ENCODE measurements around the gene MYBL2. TPM values are rescaled to one million over a fixed set of nuclear protein-coding genes. Genes with fewer than 3 reads are reported as not detected.

Gene MYBL2
- polyA plus RNA-seq, 1 of the 3 experiments (the other 2 are of a cell fraction) = 9.7 TPM

DNA sequence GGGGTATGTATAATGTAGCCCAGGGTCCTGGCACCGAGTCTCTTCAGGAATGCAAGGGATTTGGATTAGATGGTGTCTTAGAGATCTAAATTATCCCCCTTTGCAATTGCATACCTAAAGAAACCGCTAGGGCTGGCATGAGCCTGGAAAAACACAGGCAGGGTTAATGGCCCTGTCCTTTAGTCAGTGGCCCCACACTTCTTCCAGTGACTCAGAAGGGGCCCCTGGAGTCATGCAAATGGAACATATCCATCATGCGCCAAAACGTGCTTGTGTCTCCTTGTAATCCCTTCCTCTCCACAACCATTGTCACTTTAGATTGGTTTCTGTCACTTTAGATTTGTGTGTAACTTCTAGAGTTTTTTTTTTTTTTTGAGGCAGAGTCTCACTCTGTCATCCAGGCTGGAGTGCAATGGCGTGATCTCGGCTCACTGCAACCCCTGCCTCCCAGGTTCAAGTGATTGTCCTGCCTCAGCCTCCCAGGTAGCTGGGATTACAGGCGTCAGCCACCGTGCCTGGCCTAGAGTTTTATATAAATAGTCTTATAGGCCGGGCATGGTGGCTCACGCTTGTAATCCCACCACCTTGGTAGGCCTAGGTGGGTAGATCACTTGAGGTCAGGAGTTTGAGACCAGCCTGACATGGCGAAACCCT, 8.7 kb upstream of the MYBL2 start:
- no peak for TF ChIP-seq GATA2 (CRISPR knock-in tag; IDR thresholded peaks at IDR 0.05)
- TF ChIP-seq, protein P1, sequence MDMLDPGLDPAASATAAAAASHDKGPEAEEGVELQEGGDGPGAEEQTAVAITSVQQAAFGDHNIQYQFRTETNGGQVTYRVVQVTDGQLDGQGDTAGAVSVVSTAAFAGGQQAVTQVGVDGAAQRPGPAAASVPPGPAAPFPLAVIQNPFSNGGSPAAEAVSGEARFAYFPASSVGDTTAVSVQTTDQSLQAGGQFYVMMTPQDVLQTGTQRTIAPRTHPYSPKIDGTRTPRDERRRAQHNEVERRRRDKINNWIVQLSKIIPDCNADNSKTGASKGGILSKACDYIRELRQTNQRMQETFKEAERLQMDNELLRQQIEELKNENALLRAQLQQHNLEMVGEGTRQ (IDR thresholded peaks at IDR 0.05; ENCODE audit: borderline replicate concordance, low read depth, low read length) = no peak
- no peak for TF ChIP-seq ELF1 (IDR thresholded peaks at IDR 0.05)
- TF ChIP-seq USF1 (IDR thresholded peaks at IDR 0.05; ENCODE audit: borderline replicate concordance, low read depth) = no peak
- no peak for TF ChIP-seq CHD2 (IDR thresholded peaks at IDR 0.05; ENCODE audit: low read length, partially characterized antibody)
- peaks cover 3% of the 10 kb centered on the region for H3F3A ChIP-seq (replicated peaks; ENCODE audit: insufficient read depth)
- ChIA-PET POLR2A (no interaction called here), CTCF (interaction anchor here (1.7 kb wide), 1 partner anchor 12 kb away, joined by 5 read pairs; no protein-coding TSS in a partner anchor)
- H3K9me3 ChIP-seq = no peaks in the 10 kb centered on the region
- no peak for DNase-seq
- WGBS (ENCODE audit: low lambda C conversion rate) = 78% methylated on average over 11 of the region's 11 CpGs
- peak overlapping the region; percentile 91 for H3K4me2 ChIP-seq
- no peaks in the 10 kb centered on the region for H3K27me3 ChIP-seq (ENCODE audit: insufficient read depth)
- peak overlapping the region; percentile 76 for H3K9ac ChIP-seq
- no peaks in the 10 kb centered on the region for H3K36me3 ChIP-seq (replicated peaks in 1 of 2; ENCODE audit: control insufficient read depth in 1 of 2, insufficient read depth in 2 of 2, low read length in 1 of 2)
- no peaks in the 10 kb centered on the region for H4K20me1 ChIP-seq (ENCODE audit: insufficient read depth)
- H3K9me2 ChIP-seq = no peaks in the 10 kb centered on the region
- H2AFZ ChIP-seq (ENCODE audit: low read depth) = peak overlapping the region; percentile 99
- no peaks in the 10 kb centered on the region for H3K79me2 ChIP-seq (ENCODE audit: insufficient read depth)
- H3K4me1 ChIP-seq (ENCODE audit: control insufficient read depth in 1 of 2, insufficient read depth in 2 of 2, low read depth in 1 of 2, low read length in 1 of 2) = peaks cover 0 to 10% of the 10 kb centered on the region in 2 experiments; a peak in 1 of 4 replicates
- H3K4me3 ChIP-seq (ENCODE audit: low read depth in 2 of 2, low read length in 1 of 2) = peak overlapping the region; percentile 73 to 84
- H3K27ac ChIP-seq (ENCODE audit: low read depth in 2 of 2, low read length in 1 of 2) = peak overlapping the region in 1 of 2 experiments; percentile 54; a peak in 2 of 4 replicates

- H3K27ac ChIP-seq (ENCODE audit: low read depth in 2 of 2, low read length in 1 of 2) = no peak overlapping the region
- no peak for DNase-seq
- H3K4me1 ChIP-seq (ENCODE audit: control insufficient read depth in 1 of 2, insufficient read depth in 2 of 2, low read depth in 1 of 2, low read length in 1 of 2) = peaks cover 0 to 12% of the 10 kb centered on the region in 2 experiments; a peak in 1 of 4 replicates
- ChIA-PET POLR2A (no interaction called here), CTCF (interaction anchor here (0.6 to 1.7 kb wide), 2 partner anchors 11 to 19 kb away, joined by 3 to 5 read pairs; no protein-coding TSS in a partner anchor)
- H3K27me3 ChIP-seq (ENCODE audit: insufficient read depth) = no peaks in the 10 kb centered on the region
- H3K4me3 ChIP-seq (ENCODE audit: low read depth in 2 of 2, low read length in 1 of 2) = no peak overlapping the region
- whole genome bisulfite sequencing (ENCODE audit: low lambda C conversion rate) = 79% methylated on average over 6 of the region's 6 CpGs
- no peaks in the 10 kb centered on the region for H4K20me1 ChIP-seq (ENCODE audit: insufficient read depth)
- no peak overlapping the region for H3K4me2 ChIP-seq
- H3K9me2 ChIP-seq = no peaks in the 10 kb centered on the region
- H3F3A ChIP-seq (replicated peaks; ENCODE audit: insufficient read depth) = peaks cover 3% of the 10 kb centered on the region
- no peaks in the 10 kb centered on the region for H3K79me2 ChIP-seq (ENCODE audit: insufficient read depth)
- H2AFZ ChIP-seq (ENCODE audit: low read depth) = no peak overlapping the region
- no peaks in the 10 kb centered on the region for H3K9me3 ChIP-seq
- H3K9ac ChIP-seq = no peak overlapping the region
- no peak for TF ChIP-seq GATA2 (CRISPR knock-in tag; IDR thresholded peaks at IDR 0.05)
- TF ChIP-seq, protein P2, sequence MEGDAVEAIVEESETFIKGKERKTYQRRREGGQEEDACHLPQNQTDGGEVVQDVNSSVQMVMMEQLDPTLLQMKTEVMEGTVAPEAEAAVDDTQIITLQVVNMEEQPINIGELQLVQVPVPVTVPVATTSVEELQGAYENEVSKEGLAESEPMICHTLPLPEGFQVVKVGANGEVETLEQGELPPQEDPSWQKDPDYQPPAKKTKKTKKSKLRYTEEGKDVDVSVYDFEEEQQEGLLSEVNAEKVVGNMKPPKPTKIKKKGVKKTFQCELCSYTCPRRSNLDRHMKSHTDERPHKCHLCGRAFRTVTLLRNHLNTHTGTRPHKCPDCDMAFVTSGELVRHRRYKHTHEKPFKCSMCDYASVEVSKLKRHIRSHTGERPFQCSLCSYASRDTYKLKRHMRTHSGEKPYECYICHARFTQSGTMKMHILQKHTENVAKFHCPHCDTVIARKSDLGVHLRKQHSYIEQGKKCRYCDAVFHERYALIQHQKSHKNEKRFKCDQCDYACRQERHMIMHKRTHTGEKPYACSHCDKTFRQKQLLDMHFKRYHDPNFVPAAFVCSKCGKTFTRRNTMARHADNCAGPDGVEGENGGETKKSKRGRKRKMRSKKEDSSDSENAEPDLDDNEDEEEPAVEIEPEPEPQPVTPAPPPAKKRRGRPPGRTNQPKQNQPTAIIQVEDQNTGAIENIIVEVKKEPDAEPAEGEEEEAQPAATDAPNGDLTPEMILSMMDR (IDR thresholded peaks at IDR 0.05) = peak; percentile 30; the same call in 1 of the 2 replicates
- H3K36me3 ChIP-seq (replicated peaks in 1 of 2; ENCODE audit: control insufficient read depth in 1 of 2, insufficient read depth in 2 of 2, low read length in 1 of 2) = no peaks in the 10 kb centered on the region
Measured at GRCh38 chr20:43658723-43659419, 8.0 kb upstream of the MYBL2 start.

Data from SK-N-SH (cell line).